ENCODE measurements around the gene FOXE3.

DNA sequence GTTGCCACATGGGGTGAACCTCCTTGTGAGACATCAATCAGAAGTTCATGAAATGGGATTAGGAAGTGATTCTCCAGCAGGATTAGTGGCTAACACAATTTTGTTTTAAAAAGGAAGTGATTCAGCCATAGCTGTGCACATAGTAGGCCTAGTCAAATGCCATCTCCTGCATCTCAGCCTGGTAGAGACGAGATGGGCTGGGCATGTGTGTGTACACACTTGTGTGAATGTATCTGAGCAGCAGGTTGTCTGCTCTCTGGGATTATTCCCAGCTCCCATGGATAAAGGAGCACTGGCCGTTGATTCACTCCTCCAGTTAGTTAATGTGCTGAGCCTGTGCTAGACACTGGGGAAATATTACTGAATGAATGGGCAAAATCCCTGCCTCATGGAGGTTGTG, 2.0 kb downstream of the FOXE3 start:
- TF ChIP-seq, protein P1, sequence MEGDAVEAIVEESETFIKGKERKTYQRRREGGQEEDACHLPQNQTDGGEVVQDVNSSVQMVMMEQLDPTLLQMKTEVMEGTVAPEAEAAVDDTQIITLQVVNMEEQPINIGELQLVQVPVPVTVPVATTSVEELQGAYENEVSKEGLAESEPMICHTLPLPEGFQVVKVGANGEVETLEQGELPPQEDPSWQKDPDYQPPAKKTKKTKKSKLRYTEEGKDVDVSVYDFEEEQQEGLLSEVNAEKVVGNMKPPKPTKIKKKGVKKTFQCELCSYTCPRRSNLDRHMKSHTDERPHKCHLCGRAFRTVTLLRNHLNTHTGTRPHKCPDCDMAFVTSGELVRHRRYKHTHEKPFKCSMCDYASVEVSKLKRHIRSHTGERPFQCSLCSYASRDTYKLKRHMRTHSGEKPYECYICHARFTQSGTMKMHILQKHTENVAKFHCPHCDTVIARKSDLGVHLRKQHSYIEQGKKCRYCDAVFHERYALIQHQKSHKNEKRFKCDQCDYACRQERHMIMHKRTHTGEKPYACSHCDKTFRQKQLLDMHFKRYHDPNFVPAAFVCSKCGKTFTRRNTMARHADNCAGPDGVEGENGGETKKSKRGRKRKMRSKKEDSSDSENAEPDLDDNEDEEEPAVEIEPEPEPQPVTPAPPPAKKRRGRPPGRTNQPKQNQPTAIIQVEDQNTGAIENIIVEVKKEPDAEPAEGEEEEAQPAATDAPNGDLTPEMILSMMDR (IDR thresholded peaks at IDR 0.05 in 2 of 3, conservative IDR thresholded peaks at IDR 0.05 in 1 of 3; ENCODE audit: borderline replicate concordance in 1 of 3, insufficient read depth in 1 of 3, low read depth in 2 of 3, low read length in 2 of 3) = no peak
- no peak for TF ChIP-seq EZH2 (IDR thresholded peaks at IDR 0.05)
- no peak for TF ChIP-seq POLR2A (IDR thresholded peaks at IDR 0.05; ENCODE audit: borderline replicate concordance, extremely low read depth, insufficient read depth, insufficient read length)
- TF ChIP-seq YY1 (IDR thresholded peaks at IDR 0.05; ENCODE audit: extremely low read depth, insufficient replicate concordance, low read depth, low read length) = no peak
- TF ChIP-seq SIN3A (IDR thresholded peaks at IDR 0.05; ENCODE audit: low read depth) = no peak
- TF ChIP-seq SP1 (IDR thresholded peaks at IDR 0.05; ENCODE audit: low read depth) = no peak
- no peak for TF ChIP-seq EGR1 (IDR thresholded peaks at IDR 0.05; ENCODE audit: low read depth)
- no peak for TF ChIP-seq ZNF274 (IDR thresholded peaks at IDR 0.05; ENCODE audit: low read depth, low read length)
- no peak for TF ChIP-seq EZH2phosphoT487 (IDR thresholded peaks at IDR 0.05; ENCODE audit: borderline replicate concordance)
- TF ChIP-seq CEBPB (IDR thresholded peaks at IDR 0.05; ENCODE audit: low read depth) = no peak
- TF ChIP-seq, protein P2, sequence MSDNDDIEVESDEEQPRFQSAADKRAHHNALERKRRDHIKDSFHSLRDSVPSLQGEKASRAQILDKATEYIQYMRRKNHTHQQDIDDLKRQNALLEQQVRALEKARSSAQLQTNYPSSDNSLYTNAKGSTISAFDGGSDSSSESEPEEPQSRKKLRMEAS (IDR thresholded peaks at IDR 0.05) = no peak
- no peak for TF ChIP-seq TCF7L2 (IDR thresholded peaks at IDR 0.05; ENCODE audit: borderline replicate concordance, extremely low read depth, insufficient read depth, insufficient read length)

Data from HCT116 (cell line).